Measurements from ENCODE around the gene BBS9. TPM values are rescaled to one million over a fixed set of nuclear protein-coding genes. Genes with fewer than 3 reads are reported as not detected.

The BBS9 gene
- total and polyA plus RNA-seq, 3 donors from 2014 or later, result 39.3 to 55.7 (median 53.3) TPM

GRCh38 chr7:33582104-33582503, 452.7 kb downstream of the BBS9 start:
- H3K27me3 ChIP-seq, result no peaks in the 10 kb centered on the region
- no peak for DNase-seq
- intact Hi-C loops (cut with DNase I; ENCODE audit: low total_unique reads), result no loop called here
- no peaks in the 10 kb centered on the region for H3K4me1 ChIP-seq
- no peak overlapping the region for H3K27ac ChIP-seq
- H3K9me3 ChIP-seq, result no peaks in the 10 kb centered on the region
- TF ChIP-seq CTCF (IDR thresholded peaks at IDR 0.05), result no peak
- no peak for TF ChIP-seq POLR2A (IDR thresholded peaks at IDR 0.05)
- H3K36me3 ChIP-seq (ENCODE audit: low read depth, missing control alignments), result no peaks in the 10 kb centered on the region
- no peak overlapping the region for H3K4me3 ChIP-seq
- WGBS, 2 donors, result 86 to 92% methylated on average over 1 of the region's 1 CpG

GRCh38 chr7:33582533-33582932, 453.2 kb downstream of the BBS9 start:
- 81 to 100% methylated on average over 1 of the region's 1 CpG for WGBS, 2 donors
- no peak for DNase-seq
- Histone ChIP-seq H3K9me3 (no peaks in the 10 kb centered on the region), H3K27ac (no peak overlapping the region), H3K4me1 (no peaks in the 10 kb centered on the region), H3K36me3 (ENCODE audit: low read depth, missing control alignments) (no peaks in the 10 kb centered on the region), H3K27me3 (no peaks in the 10 kb centered on the region), H3K4me3 (no peak overlapping the region)
- no peak for TF ChIP-seq POLR2A (IDR thresholded peaks at IDR 0.05)
- TF ChIP-seq CTCF (IDR thresholded peaks at IDR 0.05), result no peak
- intact Hi-C loops (cut with DNase I; ENCODE audit: low total_unique reads), result no loop called here

- TF ChIP-seq POLR2A (IDR thresholded peaks at IDR 0.05) (no peak), CTCF (IDR thresholded peaks at IDR 0.05) (no peak)
- 91 to 95% methylated on average over 2 of the region's 2 CpGs for WGBS, 2 donors
Measured at GRCh38 chr7:33589911-33590310, 460.5 kb downstream of the BBS9 start.

GRCh38 chr7:33590916-33591315, 461.6 kb downstream of the BBS9 start:
- Histone ChIP-seq H3K36me3 (ENCODE audit: low read depth, missing control alignments) (no peaks in the 10 kb centered on the region), H3K4me3 (no peak overlapping the region), H3K9me3 (no peaks in the 10 kb centered on the region), H3K27ac (no peak overlapping the region), H3K4me1 (no peaks in the 10 kb centered on the region), H3K27me3 (no peaks in the 10 kb centered on the region)
- no peak for DNase-seq
- TF ChIP-seq CTCF (IDR thresholded peaks at IDR 0.05), result no peak
- TF ChIP-seq POLR2A (IDR thresholded peaks at IDR 0.05), result no peak
- intact Hi-C loops (cut with DNase I; ENCODE audit: low total_unique reads), result no loop called here

More at GRCh38 chr7:33589911-33590310, 460.5 kb downstream of the BBS9 start:
- Histone ChIP-seq H3K27ac (no peak overlapping the region), H3K27me3 (no peaks in the 10 kb centered on the region), H3K4me1 (no peaks in the 10 kb centered on the region), H3K36me3 (ENCODE audit: low read depth, missing control alignments) (no peaks in the 10 kb centered on the region), H3K4me3 (no peak overlapping the region), H3K9me3 (no peaks in the 10 kb centered on the region)
- intact Hi-C loops (cut with DNase I; ENCODE audit: low total_unique reads), result no loop called here
- DNase-seq, result no peak

- intact Hi-C loops (cut with DNase I; ENCODE audit: low total_unique reads), result no loop called here
- H3K27ac ChIP-seq, result no peak overlapping the region
- no peaks in the 10 kb centered on the region for H3K4me1 ChIP-seq
- H3K36me3 ChIP-seq (ENCODE audit: low read depth, missing control alignments), result no peaks in the 10 kb centered on the region
- WGBS, 2 donors, result 89 to 93% methylated on average over 5 of the region's 5 CpGs
- no peaks in the 10 kb centered on the region for H3K9me3 ChIP-seq
- DNase-seq, result no peak
- no peak overlapping the region for H3K4me3 ChIP-seq
- TF ChIP-seq CTCF (IDR thresholded peaks at IDR 0.05) (no peak), POLR2A (IDR thresholded peaks at IDR 0.05) (no peak)
- H3K27me3 ChIP-seq, result no peaks in the 10 kb centered on the region
Measured at GRCh38 chr7:33591490-33591889, 462.1 kb downstream of the BBS9 start.

Measured in testis (tissue), 3 donors.